Lung (tissue), 16 donors: ENCODE data around the gene DHRS4L2. TPM values are rescaled to one million over a fixed set of nuclear protein-coding genes. Genes with fewer than 3 reads are reported as not detected.
"Not testable (repeated sequence)": the region's sequence is repeated elsewhere in the genome, so short reads cannot be mapped to it uniquely, and the experiment has no call there.

ENCODE experiments used
- ATAC-seq: fragments of 200-7000 bp; cut with Tn5 transposase; one replicate; pipeline ENCODE4 v1.9.1; 2020; ENCODE audit warnings: moderate number of reproducible peaks; ENCODE audit not compliant: insufficient read depth, low FRiP score
- DNase-seq, 3 donors: peaks; one replicate each; pipeline ENCODE4 v3.0.0-alpha.2; 2013 to 2017
- H3K27ac ChIP-seq, 2 donors: one replicate each; pipeline ENCODE4 v1.5.1; 2013; ENCODE audit warnings: mild to moderate bottlenecking in 2 of 2, moderate library complexity in 2 of 2, control low read depth in 1 of 2, inconsistent platforms in 1 of 2, low read depth in 1 of 2, low read length in 1 of 2
- H3K27me3 ChIP-seq, 3 donors: one replicate each; pipeline ENCODE4 v1.5.1; 2013; ENCODE audit warnings: low read length in 2 of 3; ENCODE audit not compliant: control insufficient read depth in 3 of 3, insufficient read depth in 3 of 3
- H3K36me3 ChIP-seq, 4 donors: one replicate each; pipeline ENCODE4 v1.5.1; 2013; ENCODE audit warnings: low read length in 4 of 4, mild to moderate bottlenecking in 1 of 4, moderate library complexity in 1 of 4; ENCODE audit not compliant: control insufficient read depth in 4 of 4, insufficient read depth in 4 of 4
- H3K4me1 ChIP-seq, 5 donors: one replicate each; pipeline ENCODE4 v1.5.1; 2013; ENCODE audit warnings: low read length in 5 of 5, mild to moderate bottlenecking in 2 of 5, moderate library complexity in 1 of 5; ENCODE audit not compliant: control insufficient read depth in 5 of 5, insufficient read depth in 5 of 5
- H3K4me3 ChIP-seq: one replicate; pipeline ENCODE4 v1.5.1; 2013; ENCODE audit warnings: mild to moderate bottlenecking, control low read depth, moderate library complexity
- H3K9ac ChIP-seq, 2 donors: one replicate each; pipeline ENCODE4 v1.5.1; 2013; ENCODE audit warnings: low read length in 2 of 2, control low read depth in 1 of 2; ENCODE audit not compliant: insufficient read depth in 1 of 2
- H3K9me3 ChIP-seq, 4 donors: one replicate each; pipeline ENCODE4 v1.5.1; 2013; ENCODE audit warnings: low read length in 3 of 4, mild to moderate bottlenecking in 1 of 4, moderate library complexity in 1 of 4; ENCODE audit not compliant: control insufficient read depth in 4 of 4, insufficient read depth in 3 of 4
- WGBS, 2 donors: extraction: QIAGEN DNeasy Blood & Tissue Kit; methylation state at CpG; one replicate each; pipeline ENCODE4 v1.1.7; 2013; 5-methylcytosine and 5-hydroxymethylcytosine counted together
- long read RNA-seq, 5 donors: transcript quantifications; one replicate each; lab custom pipeline, GENCODE V29; 2026
- polyA plus RNA-seq, 2 donors: library from polyadenylated mRNA; stranded (reverse); fragments of 200-250 nt; gene quantifications; one replicate each; pipeline ENCODE4 v1.2.1, GENCODE V29; 2013
- total RNA-seq, 2 donors: library from RNA; depleted of rRNA in 1 of 2; stranded (reverse); fragments of >200 nt in 1 of 2; gene quantifications; one replicate each; pipeline ENCODE4 v1.2.1, GENCODE V29; 2014 to 2021
- TF ChIP-seq, protein P1 (sequence below): IDR thresholded peaks from 2 replicates; pipeline ENCODE4 v1.5.1; 2012; ENCODE audit warnings: mild to moderate bottlenecking; ENCODE audit errors: control extremely low read depth, extremely low read depth
- donor health status: control.
- donor health status: control.
- donor health status: Bipolar disorder and iron deficiency.
- donor health status: healthy.
- donor health status: DM: yes; HTN: yes; CAD: no.

Gene DHRS4L2
- total RNA-seq (10 to 100 TPM; 17.0 to 29.2 TPM), polyA plus RNA-seq (10 to 100 TPM; 30.4 to 44.7 TPM)
- long read RNA-seq, donor 1, partial matches to known transcripts, result 0 of 1 reads
- long read RNA-seq, donor 1, other reads (novel, unspliced or antisense), result 0 of 1 reads
- long read RNA-seq, donor 2, result 0 reads
- long read RNA-seq, donor 3, partial matches to known transcripts, result 0 of 7 reads
- long read RNA-seq, donor 3, other reads (novel, unspliced or antisense), result 5 of 7 reads
- long read RNA-seq, donor 4, result 0 reads
- long read RNA-seq, donor 5, partial matches to known transcripts, result 5 of 6 reads
- long read RNA-seq, donor 5, other reads (novel, unspliced or antisense), result 0 of 6 reads

DNA sequence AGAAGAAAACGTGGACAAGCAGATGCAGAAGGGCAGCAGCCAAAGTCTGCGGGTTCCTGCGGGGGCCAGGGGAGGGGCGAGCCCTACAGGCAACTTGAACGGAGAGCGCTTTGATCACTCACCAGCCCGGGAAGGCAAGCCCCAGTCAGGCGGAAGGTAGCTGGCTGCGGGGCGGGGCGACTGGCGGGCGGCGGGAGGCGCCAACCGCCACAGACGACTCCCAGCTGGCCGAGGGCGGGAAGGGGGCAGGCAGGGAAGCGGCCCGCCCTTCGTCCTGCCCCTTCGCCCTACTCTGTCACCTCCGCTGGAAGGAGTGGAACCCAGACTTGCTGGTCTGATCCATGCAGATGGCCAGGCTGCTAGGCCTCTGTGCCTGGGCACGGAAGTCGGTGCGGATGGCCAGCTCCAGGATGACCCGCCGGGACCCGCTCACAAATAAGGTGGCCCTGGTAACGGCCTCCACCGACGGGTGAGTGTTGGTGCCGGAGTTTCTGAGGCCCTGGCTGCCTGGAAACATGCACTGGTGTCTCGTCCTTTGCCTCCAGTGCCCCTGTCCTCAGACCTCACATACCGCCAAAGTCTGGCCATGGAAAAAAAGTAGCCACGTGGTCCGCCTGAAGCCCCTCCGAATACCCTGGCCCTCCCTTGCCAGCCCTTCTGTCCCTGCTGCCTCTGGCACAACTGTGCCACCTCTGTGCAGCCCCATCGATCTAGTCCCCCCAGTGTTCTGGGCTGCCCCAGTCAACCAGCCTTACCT, at the start of gene DHRS4L2:
Gene DHRS4L2 (plus strand): TSS at position 323 of the 757 bp plus-strand sequence. CDS start 19 bp downstream, at position 342.
- peak; percentile 89 to 92 (median 90) for DNase-seq
- peak within 1 kb of the TSS; percentile 47 to 60 for H3K27ac ChIP-seq
- H3K27me3 ChIP-seq, H3K36me3 ChIP-seq, H3K9me3 ChIP-seq, H3K9ac ChIP-seq, H3K4me3 ChIP-seq: not testable (repeated sequence)
- WGBS, 2 donors, result 6 to 10% methylated on average over 37 to 40 of the region's 40 CpGs
- peaks cover 0 to 19% (median 3%) of the 10 kb centered on the region in 5 donors for H3K4me1 ChIP-seq
- ATAC-seq, result peak; percentile 96

DNA sequence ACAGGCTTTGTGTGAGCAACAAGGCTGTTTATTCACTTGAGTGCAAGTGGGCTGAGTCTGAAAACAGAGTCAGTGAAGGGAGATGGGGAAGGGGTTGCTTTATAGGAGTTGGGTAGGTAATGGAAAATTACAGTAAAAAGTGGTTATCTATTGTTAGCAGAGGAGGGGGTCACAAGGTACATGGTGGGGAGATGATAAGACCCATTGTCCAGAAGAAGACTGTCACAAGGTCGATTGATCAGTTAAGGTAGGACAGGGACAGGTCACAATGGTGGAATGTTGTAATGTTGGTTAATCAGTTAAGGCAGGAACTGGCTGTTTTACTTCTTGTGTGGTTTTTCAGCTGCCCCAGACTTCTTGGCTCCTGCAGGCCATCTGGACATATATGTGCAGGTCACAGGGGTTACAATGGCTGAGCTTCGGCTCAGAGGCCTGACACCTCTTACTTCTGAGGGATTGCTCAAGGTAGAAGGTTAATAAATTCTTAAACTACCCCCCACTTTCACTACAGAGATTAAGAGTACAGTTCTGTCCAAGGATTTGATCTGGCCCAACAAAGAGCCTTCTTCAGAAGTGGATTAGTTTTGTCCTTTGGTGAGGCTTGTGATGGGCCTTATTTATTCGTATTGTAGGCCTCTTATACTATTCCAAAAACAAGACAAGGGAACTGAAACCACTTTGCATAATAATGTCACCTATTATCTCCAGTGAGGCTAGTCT, 49.0 kb upstream of the DHRS4L2 start:
- Histone ChIP-seq H3K27me3 (no peaks in the 10 kb centered on the region), H3K27ac (no peak overlapping the region), H3K4me3 (no peak overlapping the region), H3K4me1 (no peaks in the 10 kb centered on the region), H3K36me3 (peaks cover 0 to 11% (median 4%) of the 10 kb centered on the region in 4 donors), H3K9ac (no peak overlapping the region), H3K9me3 (no peaks in the 10 kb centered on the region)
- DNase-seq, result no peak
- 80 to 87% methylated on average over 3 of the region's 3 CpGs for WGBS, 2 donors
- ATAC-seq, result no peak
- TF ChIP-seq, protein P1, sequence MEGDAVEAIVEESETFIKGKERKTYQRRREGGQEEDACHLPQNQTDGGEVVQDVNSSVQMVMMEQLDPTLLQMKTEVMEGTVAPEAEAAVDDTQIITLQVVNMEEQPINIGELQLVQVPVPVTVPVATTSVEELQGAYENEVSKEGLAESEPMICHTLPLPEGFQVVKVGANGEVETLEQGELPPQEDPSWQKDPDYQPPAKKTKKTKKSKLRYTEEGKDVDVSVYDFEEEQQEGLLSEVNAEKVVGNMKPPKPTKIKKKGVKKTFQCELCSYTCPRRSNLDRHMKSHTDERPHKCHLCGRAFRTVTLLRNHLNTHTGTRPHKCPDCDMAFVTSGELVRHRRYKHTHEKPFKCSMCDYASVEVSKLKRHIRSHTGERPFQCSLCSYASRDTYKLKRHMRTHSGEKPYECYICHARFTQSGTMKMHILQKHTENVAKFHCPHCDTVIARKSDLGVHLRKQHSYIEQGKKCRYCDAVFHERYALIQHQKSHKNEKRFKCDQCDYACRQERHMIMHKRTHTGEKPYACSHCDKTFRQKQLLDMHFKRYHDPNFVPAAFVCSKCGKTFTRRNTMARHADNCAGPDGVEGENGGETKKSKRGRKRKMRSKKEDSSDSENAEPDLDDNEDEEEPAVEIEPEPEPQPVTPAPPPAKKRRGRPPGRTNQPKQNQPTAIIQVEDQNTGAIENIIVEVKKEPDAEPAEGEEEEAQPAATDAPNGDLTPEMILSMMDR, result no peak

DNA sequence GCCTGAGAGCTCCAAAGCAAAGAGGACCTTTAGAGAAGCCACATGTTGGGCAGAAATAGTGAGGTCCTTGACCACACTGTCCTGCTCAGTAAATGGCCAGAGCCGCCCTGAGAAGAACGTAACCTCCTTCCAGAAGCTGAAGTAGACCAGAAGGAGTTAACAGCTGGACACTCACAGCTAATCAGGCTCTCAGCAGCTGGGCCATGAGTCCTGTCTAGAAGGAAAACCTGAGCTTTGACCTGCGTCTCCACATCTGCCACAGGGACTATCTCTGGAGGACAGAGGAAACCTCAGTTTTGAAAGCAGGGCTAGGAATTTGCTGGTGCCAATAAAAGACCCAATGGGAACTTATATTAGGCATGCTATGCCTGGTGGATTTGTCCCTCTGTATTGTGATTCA, 47.5 kb upstream of the DHRS4L2 start:
- Histone ChIP-seq H3K9ac (no peak overlapping the region), H3K27me3 (no peaks in the 10 kb centered on the region), H3K9me3 (no peaks in the 10 kb centered on the region), H3K36me3 (peaks cover 0 to 11% (median 4%) of the 10 kb centered on the region in 4 donors), H3K27ac (no peak overlapping the region), H3K4me3 (no peak overlapping the region), H3K4me1 (no peaks in the 10 kb centered on the region)
- 46 to 60% methylated on average over 3 of the region's 3 CpGs for WGBS, 2 donors
- DNase-seq (no peak), ATAC-seq (no peak)
- TF ChIP-seq, protein P1, result no peak

DNA sequence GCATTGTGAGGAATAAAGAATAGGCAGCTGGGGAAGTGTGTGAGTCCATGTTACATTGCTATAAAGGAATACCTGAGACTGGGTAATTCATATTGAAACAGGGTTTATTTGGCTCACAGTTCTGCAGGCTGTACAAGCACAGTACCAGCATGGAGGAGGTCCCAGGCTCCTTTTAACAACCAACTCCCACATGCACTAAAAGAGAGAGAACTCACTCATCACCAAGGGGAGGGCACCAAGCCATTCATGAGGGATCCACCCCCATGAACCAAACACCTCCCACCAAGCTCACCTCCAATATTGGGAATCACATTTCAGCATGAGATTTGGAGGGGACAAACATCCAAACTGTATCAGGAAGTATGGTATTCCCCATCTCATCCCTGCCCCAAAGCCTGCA, 47.1 kb upstream of the DHRS4L2 start:
- no peak overlapping the region for H3K9ac ChIP-seq
- H3K9me3 ChIP-seq, result no peaks in the 10 kb centered on the region
- DNase-seq, result no peak
- H3K27ac ChIP-seq, result no peak overlapping the region
- TF ChIP-seq, protein P1, result no peak
- H3K4me3 ChIP-seq, result no peak overlapping the region
- ATAC-seq, result no peak
- no peaks in the 10 kb centered on the region for H3K27me3 ChIP-seq
- H3K36me3 ChIP-seq, result peaks cover 0 to 11% (median 4%) of the 10 kb centered on the region in 4 donors
- no peaks in the 10 kb centered on the region for H3K4me1 ChIP-seq
